DMS79 (cell line): ENCODE measurements around the gene GPR55.

Experiments
- DNase-seq: peaks from one replicate; lab custom pipeline; 2025; lab: John Stamatoyannopoulos, UW

The GPR55 gene

GRCh38 chr2:230919240-230919639 lies 5.8 kb downstream of the GPR55 start:
- no peak for DNase-seq

GRCh38 chr2:230916218-230916617 lies 8.8 kb downstream of the GPR55 start:
- DNase-seq, result no peak

- no peak for DNase-seq
These were observed 9.7 kb downstream of the GPR55 start for GRCh38 chr2:230915319-230915718.

- DNase-seq, result no peak
These were observed 10.2 kb downstream of the GPR55 start for GRCh38 chr2:230914886-230915285.

GRCh38 chr2:230913406-230914143 lies 11.5 kb downstream of the GPR55 start:
- no peak for DNase-seq

- DNase-seq, result no peak
These were observed 12.3 kb downstream of the GPR55 start for GRCh38 chr2:230912724-230913123.

- DNase-seq, result no peak
These were observed 13.0 kb downstream of the GPR55 start for GRCh38 chr2:230912046-230912445.

- DNase-seq, result no peak
These were observed 14.4 kb downstream of the GPR55 start for GRCh38 chr2:230910546-230911177.

GRCh38 chr2:230909841-230910545 lies 15.0 kb downstream of the GPR55 start:
- DNase-seq, result no peak

GRCh38 chr2:230908595-230909191 lies 16.3 kb downstream of the GPR55 start:
- peak; percentile 69 for DNase-seq

GRCh38 chr2:230908092-230908594 lies 16.9 kb downstream of the GPR55 start:
- no peak for DNase-seq

GRCh38 chr2:230907361-230908091 lies 17.5 kb downstream of the GPR55 start:
- DNase-seq, result no peak

GRCh38 chr2:230906471-230907230 lies 18.4 kb downstream of the GPR55 start:
- DNase-seq, result no peak

- peak; percentile 37 for DNase-seq
These were observed 19.3 kb downstream of the GPR55 start for GRCh38 chr2:230905448-230906421.

- DNase-seq, result no peak
These were observed 20.1 kb downstream of the GPR55 start for GRCh38 chr2:230904856-230905447.

GRCh38 chr2:230903231-230904150 lies 21.6 kb downstream of the GPR55 start:
- no peak for DNase-seq

GRCh38 chr2:230902180-230902899 lies 22.7 kb downstream of the GPR55 start:
- peak; percentile 49 for DNase-seq

- DNase-seq, result no peak
These were observed 24.0 kb downstream of the GPR55 start for GRCh38 chr2:230901006-230901405.
